Pancreas (tissue), 10 donors: ENCODE data around the gene KRT2. TPM values are rescaled to one million over a fixed set of nuclear protein-coding genes. Genes with fewer than 3 reads are reported as not detected.

Experiments
- ATAC-seq, 4 donors: fragments of 200-7000 bp; cut with Tn5 transposase; one replicate each; pipeline versions ENCODE4 v1.8.0 to v1.9.1; 2020; ENCODE audit warnings: mild to moderate bottlenecking in 4 of 4, moderate library complexity in 4 of 4
- DNase-seq, 6 donors: peaks; one replicate each; pipeline ENCODE4 v3.0.0-alpha.2; 2020
- FAIRE-seq: peaks from 2 replicates; lab custom pipeline; 2012; peaks lifted over from hg19 to GRCh38; lab: Jason Lieb, UNC
- H3K27ac ChIP-seq, 4 donors: fragments of 200-600 bp; sonication (generic); 1 replicate in 3 of 4; 2 replicates in 1 of 4; pipeline versions ENCODE4 v1.5.0 to v1.8.0; 2020
- H3K27me3 ChIP-seq, 4 donors: fragments of 200-600 bp; one replicate each; pipeline ENCODE4 v1.8.0; 2021
- H3K36me3 ChIP-seq, 3 donors: fragments of 200-600 bp; sonication (generic) in 1 of 3; one replicate each; pipeline versions ENCODE4 v1.5.0 to v1.8.0; 2020 to 2021
- H3K4me1 ChIP-seq, 3 donors: fragments of 200-600 bp; one replicate each; pipeline ENCODE4 v1.8.0; 2021
- H3K4me3 ChIP-seq, 4 donors: fragments of 200-600 bp; sonication (generic) in 2 of 4; one replicate each; pipeline versions ENCODE4 v1.5.0 to v1.8.0; 2020 to 2021
- H3K9me3 ChIP-seq, 4 donors: fragments of 200-600 bp; one replicate each; pipeline ENCODE4 v1.8.0; 2021
- WGBS, 2 donors: extraction: QIAGEN DNeasy Blood & Tissue Kit; methylation state at CpG; one replicate each; pipeline ENCODE4 v1.1.7; 2013; 5-methylcytosine and 5-hydroxymethylcytosine counted together
- intact Hi-C, 3 donors: fragments of 100-400 bp; cut with DNase I; formaldehyde crosslinking; loops; one replicate each; pipeline versions ENCODE4 v1.11.1 to v1.14.2; 2022
- polyA plus RNA-seq, 2 donors: library from polyadenylated mRNA; stranded (reverse); fragments of 200-250 nt; gene quantifications; one replicate each; pipeline ENCODE4 v1.2.3, GENCODE V29; 2013
- total RNA-seq, 6 donors: library from RNA; stranded (reverse); fragmentation: NEBNext Ultra II Directional in 4 of 6; extraction: Animal tissue kit (Norgen Biotek cat#: 25700) in 4 of 6; gene quantifications; one replicate each; pipeline versions ENCODE4 v1.2.1 to v1.2.4, GENCODE V29; 2021 to 2023
- TF ChIP-seq, protein P1 (sequence below), 4 donors: fragments of 200-600 bp; sonication (generic) in 3 of 4; IDR thresholded peaks; one replicate each; pipeline versions ENCODE4 v1.5.0 to v1.8.0; 2021; ENCODE audit warnings: antibody characterized with exemption in 4 of 4
- donor health status: healthy with polysubstance abuse.
- donor health status: DM: no; HTN: no; CAD: no; lungs with moderate emphysema.
- donor health status: DM: no; HTN: no; CAD: no.
- donor health status: control.
- donor health status: control.
- donor health status: Bipolar disorder and iron deficiency.
- donor health status: DM: yes; HTN: yes; CAD: no.
- donor health status: DM: no; HTN: no; CAD: no.
- donor health status: DM: no; HTN: no; CAD: no.
- donor health status: DM: yes; HTN: yes; CAD: no.

The KRT2 gene
- total and polyA plus RNA-seq, 8 donors = 0.02 TPM; not detected in 7

- ATAC-seq = no peak
- H3K27ac ChIP-seq = no peak overlapping the region
- H3K4me1 ChIP-seq = no peaks in the 10 kb centered on the region
- TF ChIP-seq, protein P1, sequence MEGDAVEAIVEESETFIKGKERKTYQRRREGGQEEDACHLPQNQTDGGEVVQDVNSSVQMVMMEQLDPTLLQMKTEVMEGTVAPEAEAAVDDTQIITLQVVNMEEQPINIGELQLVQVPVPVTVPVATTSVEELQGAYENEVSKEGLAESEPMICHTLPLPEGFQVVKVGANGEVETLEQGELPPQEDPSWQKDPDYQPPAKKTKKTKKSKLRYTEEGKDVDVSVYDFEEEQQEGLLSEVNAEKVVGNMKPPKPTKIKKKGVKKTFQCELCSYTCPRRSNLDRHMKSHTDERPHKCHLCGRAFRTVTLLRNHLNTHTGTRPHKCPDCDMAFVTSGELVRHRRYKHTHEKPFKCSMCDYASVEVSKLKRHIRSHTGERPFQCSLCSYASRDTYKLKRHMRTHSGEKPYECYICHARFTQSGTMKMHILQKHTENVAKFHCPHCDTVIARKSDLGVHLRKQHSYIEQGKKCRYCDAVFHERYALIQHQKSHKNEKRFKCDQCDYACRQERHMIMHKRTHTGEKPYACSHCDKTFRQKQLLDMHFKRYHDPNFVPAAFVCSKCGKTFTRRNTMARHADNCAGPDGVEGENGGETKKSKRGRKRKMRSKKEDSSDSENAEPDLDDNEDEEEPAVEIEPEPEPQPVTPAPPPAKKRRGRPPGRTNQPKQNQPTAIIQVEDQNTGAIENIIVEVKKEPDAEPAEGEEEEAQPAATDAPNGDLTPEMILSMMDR (IDR thresholded peaks at IDR 0.05) = no peak
- H3K27me3 ChIP-seq = peaks cover 0 to 3% (median 0%) of the 10 kb centered on the region in 4 donors
- intact Hi-C loops = no loop called here
- WGBS, 2 donors = 70 to 72% methylated on average over 12 of the region's 12 CpGs
- no peaks in the 10 kb centered on the region for H3K9me3 ChIP-seq
- no peak for FAIRE-seq
- no peak overlapping the region for H3K4me3 ChIP-seq
- no peaks in the 10 kb centered on the region for H3K36me3 ChIP-seq
- no peak for DNase-seq
Observed at GRCh38 chr12:52629281-52630007, 22.6 kb downstream of the KRT2 start.

DNA sequence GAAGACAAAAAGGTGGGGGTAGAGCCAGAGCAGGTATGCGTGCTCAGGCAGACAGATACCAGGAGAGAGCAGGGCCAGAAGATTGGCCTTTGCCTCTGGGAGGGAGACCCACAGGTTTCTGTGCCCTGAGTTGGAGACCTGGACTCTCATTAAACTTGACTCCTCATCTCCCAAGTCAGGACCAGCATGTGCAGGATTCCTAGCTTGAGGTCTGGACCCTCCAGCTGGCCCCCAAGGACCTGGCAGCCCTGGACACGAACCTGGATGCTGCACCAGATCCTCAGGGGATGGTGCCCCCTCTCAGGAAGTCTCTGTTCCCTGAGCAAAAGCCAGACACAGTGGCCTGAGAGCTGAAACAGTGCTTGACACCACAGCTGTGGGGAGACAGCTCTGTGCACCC is 23.2 kb downstream of the KRT2 start:
- intact Hi-C loops = no loop called here
- Histone ChIP-seq H3K9me3 (no peaks in the 10 kb centered on the region), H3K27me3 (peaks cover 0 to 3% (median 0%) of the 10 kb centered on the region in 4 donors), H3K4me1 (no peaks in the 10 kb centered on the region), H3K27ac (no peak overlapping the region), H3K4me3 (no peak overlapping the region), H3K36me3 (no peaks in the 10 kb centered on the region)
- FAIRE-seq (no peak), DNase-seq (no peak), ATAC-seq (no peak)
- 73 to 80% methylated on average over 2 of the region's 2 CpGs for WGBS, 2 donors
- TF ChIP-seq, protein P1 (IDR thresholded peaks at IDR 0.05) = no peak

DNA sequence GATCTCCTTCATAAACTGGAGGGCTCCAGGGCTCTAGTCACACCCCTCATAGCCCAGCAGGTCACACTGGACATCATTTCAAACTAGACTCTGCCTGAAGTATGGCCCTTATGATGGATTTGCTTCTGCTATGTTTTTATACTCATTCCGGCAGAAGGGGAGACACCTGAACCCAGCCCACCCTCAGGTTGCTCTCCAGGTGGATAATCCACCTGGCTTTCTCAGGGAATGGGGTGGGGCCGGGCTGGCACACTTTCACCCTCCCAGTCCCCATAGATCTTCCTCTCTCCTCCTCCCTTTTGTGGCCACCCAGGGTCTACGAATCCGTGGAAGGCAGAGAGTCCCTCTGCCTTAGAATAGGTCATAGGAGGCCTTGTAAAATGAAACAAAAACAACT is 23.9 kb downstream of the KRT2 start:
- no peaks in the 10 kb centered on the region for H3K9me3 ChIP-seq
- ATAC-seq (no peak), DNase-seq (no peak), FAIRE-seq (no peak)
- H3K4me1 ChIP-seq = no peaks in the 10 kb centered on the region
- TF ChIP-seq, protein P1 (IDR thresholded peaks at IDR 0.05) = no peak
- peaks cover 0 to 3% (median 0%) of the 10 kb centered on the region in 4 donors for H3K27me3 ChIP-seq
- H3K36me3 ChIP-seq = no peaks in the 10 kb centered on the region
- WGBS, 2 donors = 64 to 70% methylated on average over 4 of the region's 4 CpGs
- H3K27ac ChIP-seq = no peak overlapping the region
- intact Hi-C loops = no loop called here
- no peak overlapping the region for H3K4me3 ChIP-seq

GRCh38 chr12:52627395-52628110 is 24.5 kb downstream of the KRT2 start:
- Histone ChIP-seq H3K4me3 (no peak overlapping the region), H3K4me1 (no peaks in the 10 kb centered on the region), H3K27ac (no peak overlapping the region), H3K27me3 (peaks cover 0 to 3% (median 0%) of the 10 kb centered on the region in 4 donors), H3K9me3 (no peaks in the 10 kb centered on the region), H3K36me3 (no peaks in the 10 kb centered on the region)
- ATAC-seq (no peak), DNase-seq (no peak), FAIRE-seq (no peak)
- TF ChIP-seq, protein P1 (IDR thresholded peaks at IDR 0.05) = no peak
- 56 to 57% methylated on average over 2 of the region's 2 CpGs for WGBS, 2 donors
- intact Hi-C loops = no loop called here

GRCh38 chr12:52622349-52622748 is 29.7 kb downstream of the KRT2 start:
- Histone ChIP-seq H3K9me3 (no peaks in the 10 kb centered on the region), H3K4me3 (no peak overlapping the region), H3K36me3 (no peaks in the 10 kb centered on the region), H3K27ac (no peak overlapping the region), H3K4me1 (no peaks in the 10 kb centered on the region), H3K27me3 (no peaks in the 10 kb centered on the region)
- DNase-seq = no peak
- TF ChIP-seq, protein P1 (IDR thresholded peaks at IDR 0.05) = no peak
- no peak for FAIRE-seq
- intact Hi-C loops = no loop called here
- WGBS, 2 donors = 84 to 85% methylated on average over 5 of the region's 5 CpGs
- no peak for ATAC-seq
